ENCODE data around the gene NANOS3. TPM values are rescaled to one million over a fixed set of nuclear protein-coding genes. Genes with fewer than 3 reads are reported as not detected.

Gene NANOS3
- under 1 TPM in 1 of 2 donors, not detected in 1; 1.00 TPM for total RNA-seq
- long read RNA-seq, donor 1, result 0 reads
- long read RNA-seq, donor 2, result 0 reads

- no peak for DNase-seq (ENCODE audit: low spot score)
- intact Hi-C loops (cut with DNase I), result no loop called here
Observed at GRCh38 chr19:13876834-13877233, at the start of gene NANOS3. TSS of gene NANOS3 (plus strand) at chr19:13877134. CDS start at chr19:13877249, 115 bp downstream.

GRCh38 chr19:13827656-13828055, 49.3 kb upstream of the NANOS3 start:
- DNase-seq (ENCODE audit: low spot score), result no peak
- intact Hi-C loops (cut with DNase I), result loop anchor here in 1 of 2 donors (2.0 kb wide), 1 partner anchor 29 kb away; no protein-coding TSS in a partner anchor

GRCh38 chr19:13830114-13830740, 46.7 kb upstream of the NANOS3 start:
- no peak for DNase-seq (ENCODE audit: low spot score)
- intact Hi-C loops (cut with DNase I), result loop anchor here in 1 of 2 donors (5.0 kb wide), 1 partner anchor 33 kb away; the partner anchor contains the start of gene ZSWIM4

- intact Hi-C loops (cut with DNase I), result loop anchor here in 1 of 2 donors (5.0 kb wide), 1 partner anchor 34 kb away; the partner anchor contains the start of gene ZSWIM4
- DNase-seq (ENCODE audit: low spot score), result no peak
Observed at GRCh38 chr19:13830741-13831536, 46.0 kb upstream of the NANOS3 start.

GRCh38 chr19:13831537-13832467, 45.1 kb upstream of the NANOS3 start:
- intact Hi-C loops (cut with DNase I), result loop anchor here in 1 of 2 donors (5.0 kb wide), 1 partner anchor 35 kb away; the partner anchor contains the start of gene ZSWIM4

GRCh38 chr19:13833330-13834243, 43.3 kb upstream of the NANOS3 start:
- DNase-seq (ENCODE audit: low spot score), result peak; percentile 98
- intact Hi-C loops (cut with DNase I), result loop anchor here in 1 of 2 donors (5.0 kb wide), 1 partner anchor 36 kb away; the partner anchor contains the start of gene ZSWIM4

More at GRCh38 chr19:13831537-13832467, 45.1 kb upstream of the NANOS3 start:
- no peak for DNase-seq (ENCODE audit: low spot score)

- DNase-seq (ENCODE audit: low spot score), result no peak
- intact Hi-C loops (cut with DNase I), result loop anchor here in 1 of 2 donors (5.0 kb wide), 1 partner anchor 37 kb away; the partner anchor contains the start of gene ZSWIM4
Observed at GRCh38 chr19:13834244-13835069, 42.5 kb upstream of the NANOS3 start.

GRCh38 chr19:13835791-13836723, 40.9 kb upstream of the NANOS3 start:
- intact Hi-C loops (cut with DNase I), result no loop called here

GRCh38 chr19:13838435-13839129, 38.4 kb upstream of the NANOS3 start:
- intact Hi-C loops (cut with DNase I), result no loop called here
- DNase-seq (ENCODE audit: low spot score), result no peak

More at GRCh38 chr19:13835791-13836723, 40.9 kb upstream of the NANOS3 start:
- DNase-seq (ENCODE audit: low spot score), result no peak

- intact Hi-C loops (cut with DNase I), result no loop called here
- DNase-seq (ENCODE audit: low spot score), result peak; percentile 98
Observed at GRCh38 chr19:13839130-13839937, 37.6 kb upstream of the NANOS3 start.

GRCh38 chr19:13839938-13840304, 37.0 kb upstream of the NANOS3 start:
- intact Hi-C loops (cut with DNase I), result loop anchor here in 1 of 2 donors (10.0 kb wide), 1 partner anchor 685 kb away; the partner anchor contains the start of genes IER2 and STX10
- DNase-seq (ENCODE audit: low spot score), result no peak

- intact Hi-C loops (cut with DNase I), result loop anchor here in 1 of 2 donors (10.0 kb wide), 1 partner anchor 686 kb away; the partner anchor contains the start of genes IER2 and STX10
- DNase-seq (ENCODE audit: low spot score), result peak; percentile 92
Observed at GRCh38 chr19:13840305-13841085, 36.4 kb upstream of the NANOS3 start.

GRCh38 chr19:13841086-13841961, 35.6 kb upstream of the NANOS3 start:
- intact Hi-C loops (cut with DNase I), result loop anchor here in 1 of 2 donors (10.0 kb wide), 1 partner anchor 687 kb away; the partner anchor contains the start of genes IER2 and STX10
- no peak for DNase-seq (ENCODE audit: low spot score)

Data from posterior vena cava (tissue), 2 donors.